Measurements from ENCODE around the gene PPP2R2D. TPM values are rescaled to one million over a fixed set of nuclear protein-coding genes. Genes with fewer than 3 reads are reported as not detected.

Gene PPP2R2D
- total RNA-seq, 4 donors from 2014 or later: 38.2 to 49.7 (median 41.0) TPM

DNA sequence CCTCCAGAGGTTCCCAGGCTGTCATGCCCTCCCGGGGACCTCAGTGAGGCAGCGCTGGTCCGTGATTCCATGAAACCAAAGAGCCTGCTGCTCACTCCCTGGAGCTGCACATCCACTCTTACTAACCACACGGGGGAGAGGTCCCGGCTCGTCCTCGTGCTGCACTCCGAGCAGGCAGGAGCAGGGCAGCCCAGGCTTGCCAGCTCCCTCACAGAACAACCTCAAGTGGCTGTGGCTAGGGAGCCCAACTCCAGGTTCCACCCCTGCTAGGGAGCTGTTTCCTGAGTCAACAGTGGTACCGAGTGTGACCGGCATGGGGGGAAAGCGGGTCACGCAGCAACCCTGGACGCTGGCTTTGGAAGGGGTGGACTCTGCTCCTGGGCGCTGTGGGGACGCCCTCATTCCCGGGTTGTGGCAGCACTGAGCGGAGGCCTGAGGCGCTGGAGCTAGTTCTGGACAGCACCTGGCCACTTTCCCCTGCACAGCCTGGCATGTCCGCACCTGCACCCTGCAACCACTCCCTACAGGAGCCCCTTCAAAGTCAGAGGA, 27.9 kb upstream of the PPP2R2D start:
- no peak overlapping the region for H3K27ac ChIP-seq (replicated peaks in 1 of 4)
- H3K4me1 ChIP-seq: peaks cover 6 to 9% (median 8%) of the 10 kb centered on the region in 4 donors
- no peaks in the 10 kb centered on the region for H3K9me3 ChIP-seq
- WGBS: 73% methylated on average over 13 of the region's 19 CpGs
- no peak for DNase-seq (ENCODE audit: extremely low spot score)
- intact Hi-C loops (cut with DNase I): loop anchor here (5.0 to 10.0 kb wide), 2 partner anchors 418 to 1681 kb away; no protein-coding TSS in a partner anchor
- H3K27me3 ChIP-seq: peaks cover 0 to 70% (median 5%) of the 10 kb centered on the region in 4 donors
- H3K4me3 ChIP-seq: no peak overlapping the region
- TF ChIP-seq, protein P1, sequence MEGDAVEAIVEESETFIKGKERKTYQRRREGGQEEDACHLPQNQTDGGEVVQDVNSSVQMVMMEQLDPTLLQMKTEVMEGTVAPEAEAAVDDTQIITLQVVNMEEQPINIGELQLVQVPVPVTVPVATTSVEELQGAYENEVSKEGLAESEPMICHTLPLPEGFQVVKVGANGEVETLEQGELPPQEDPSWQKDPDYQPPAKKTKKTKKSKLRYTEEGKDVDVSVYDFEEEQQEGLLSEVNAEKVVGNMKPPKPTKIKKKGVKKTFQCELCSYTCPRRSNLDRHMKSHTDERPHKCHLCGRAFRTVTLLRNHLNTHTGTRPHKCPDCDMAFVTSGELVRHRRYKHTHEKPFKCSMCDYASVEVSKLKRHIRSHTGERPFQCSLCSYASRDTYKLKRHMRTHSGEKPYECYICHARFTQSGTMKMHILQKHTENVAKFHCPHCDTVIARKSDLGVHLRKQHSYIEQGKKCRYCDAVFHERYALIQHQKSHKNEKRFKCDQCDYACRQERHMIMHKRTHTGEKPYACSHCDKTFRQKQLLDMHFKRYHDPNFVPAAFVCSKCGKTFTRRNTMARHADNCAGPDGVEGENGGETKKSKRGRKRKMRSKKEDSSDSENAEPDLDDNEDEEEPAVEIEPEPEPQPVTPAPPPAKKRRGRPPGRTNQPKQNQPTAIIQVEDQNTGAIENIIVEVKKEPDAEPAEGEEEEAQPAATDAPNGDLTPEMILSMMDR (IDR thresholded peaks at IDR 0.05): no peak
- TF ChIP-seq POLR2AphosphoS5 (IDR thresholded peaks at IDR 0.05): no peak
- TF ChIP-seq EP300 (IDR thresholded peaks at IDR 0.05): no peak
- TF ChIP-seq POLR2A (IDR thresholded peaks at IDR 0.05; ENCODE audit: low read depth): no peak
- no peaks in the 10 kb centered on the region for H3K36me3 ChIP-seq

DNA sequence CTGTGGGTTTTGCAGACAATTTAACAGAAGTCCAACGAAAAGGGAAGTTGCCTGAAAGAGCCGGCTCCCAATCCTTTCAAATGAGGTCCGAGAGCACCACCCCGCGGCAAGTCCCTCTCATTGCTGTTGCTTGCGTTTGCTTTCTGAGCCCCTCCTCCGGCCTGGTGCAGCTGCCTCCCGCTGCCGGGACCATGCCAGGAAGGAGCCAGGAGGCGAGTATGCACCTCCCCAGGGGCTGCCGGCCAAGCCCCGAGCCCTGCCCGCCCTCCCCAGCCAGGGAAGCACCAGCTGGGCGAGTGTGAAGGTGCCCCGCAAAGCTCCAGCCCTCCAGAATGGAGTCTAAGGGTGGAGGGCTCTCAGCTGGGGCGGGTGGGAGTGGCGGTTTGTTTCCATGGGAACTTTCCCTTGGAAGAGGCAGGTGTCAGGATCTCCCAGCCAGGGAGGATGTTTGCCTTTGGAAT, 25.8 kb upstream of the PPP2R2D start:
- no peak for TF ChIP-seq POLR2A (IDR thresholded peaks at IDR 0.05; ENCODE audit: low read depth)
- TF ChIP-seq, protein P1 (IDR thresholded peaks at IDR 0.05): peak; percentile 57 to 67 (median 62)
- intact Hi-C loops (cut with DNase I): loop anchor here (5.0 to 10.0 kb wide), 2 partner anchors 420 to 1683 kb away; no protein-coding TSS in a partner anchor
- 0% methylated on average over 3 of the region's 17 CpGs for WGBS

DNA sequence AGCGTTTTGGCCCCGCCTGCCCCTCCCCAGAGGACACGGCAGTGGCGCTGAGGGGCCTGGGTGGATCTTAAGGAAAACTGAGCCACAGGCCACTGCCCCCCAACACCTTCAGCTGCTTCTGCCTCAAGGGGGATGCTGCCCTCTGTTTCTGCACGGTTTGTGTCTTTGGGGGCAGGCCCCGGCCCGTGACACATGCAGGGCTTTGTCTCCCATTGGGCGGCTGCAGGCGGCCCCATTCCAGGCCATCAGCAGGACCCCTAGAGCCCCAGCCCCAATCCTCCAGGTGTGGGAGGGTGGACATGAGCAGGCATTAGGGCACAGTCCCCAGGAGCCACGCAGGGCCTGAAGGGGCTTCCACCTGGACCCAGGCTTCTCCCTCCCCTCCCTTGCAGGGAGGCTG, 25.3 kb upstream of the PPP2R2D start:
- Histone ChIP-seq H3K27me3 (peaks cover 0 to 48% (median 5%) of the 10 kb centered on the region in 4 donors), H3K9me3 (no peaks in the 10 kb centered on the region), H3K36me3 (no peaks in the 10 kb centered on the region), H3K4me1 (peaks cover 6 to 9% (median 8%) of the 10 kb centered on the region in 4 donors), H3K4me3 (no peak overlapping the region), H3K27ac (replicated peaks in 1 of 4) (no peak overlapping the region)
- TF ChIP-seq EP300 (IDR thresholded peaks at IDR 0.05) (no peak), POLR2A (IDR thresholded peaks at IDR 0.05; ENCODE audit: low read depth) (no peak), POLR2AphosphoS5 (IDR thresholded peaks at IDR 0.05) (no peak)
- TF ChIP-seq, protein P1 (IDR thresholded peaks at IDR 0.05): no peak
- 61% methylated on average over 10 of the region's 10 CpGs for WGBS
- DNase-seq (ENCODE audit: extremely low spot score): no peak
- intact Hi-C loops (cut with DNase I): loop anchor here (10.0 kb wide), 1 partner anchor 421 kb away; no protein-coding TSS in a partner anchor

More for the DNA sequence above, 25.8 kb upstream of the PPP2R2D start:
- peaks cover 6 to 9% (median 8%) of the 10 kb centered on the region in 4 donors for H3K4me1 ChIP-seq
- no peaks in the 10 kb centered on the region for H3K36me3 ChIP-seq
- H3K4me3 ChIP-seq: peak overlapping the region in 1 of 4 donors; percentile 18
- no peak for DNase-seq (ENCODE audit: extremely low spot score)
- no peaks in the 10 kb centered on the region for H3K9me3 ChIP-seq
- H3K27ac ChIP-seq (replicated peaks in 1 of 4): no peak overlapping the region
- H3K27me3 ChIP-seq: peaks cover 0 to 51% (median 5%) of the 10 kb centered on the region in 4 donors

DNA sequence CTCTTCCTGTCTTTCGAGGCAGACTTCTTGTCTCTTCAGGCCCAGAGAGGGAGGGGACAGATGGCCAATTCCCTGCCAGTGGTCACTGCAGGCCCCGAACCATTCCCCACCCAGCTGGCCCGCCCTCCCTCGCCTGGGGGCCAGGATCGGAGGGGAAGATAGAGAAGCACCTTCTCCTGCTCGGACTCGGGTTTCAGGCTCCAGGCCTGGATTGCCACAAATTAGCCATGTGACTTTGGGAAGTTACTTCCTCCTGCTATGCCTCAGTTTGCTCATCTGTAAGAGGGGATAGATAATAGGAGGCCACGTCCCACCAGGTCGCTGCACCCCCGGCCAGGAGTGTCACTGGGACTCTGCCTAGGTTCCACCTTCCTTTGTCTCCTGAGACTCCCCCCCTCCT, 24.8 kb upstream of the PPP2R2D start:
- Histone ChIP-seq H3K4me3 (no peak overlapping the region), H3K36me3 (no peaks in the 10 kb centered on the region), H3K4me1 (peaks cover 6 to 9% (median 8%) of the 10 kb centered on the region in 4 donors), H3K9me3 (no peaks in the 10 kb centered on the region), H3K27ac (replicated peaks in 1 of 4) (no peak overlapping the region), H3K27me3 (peaks cover 0 to 43% (median 5%) of the 10 kb centered on the region in 4 donors)
- no peak for DNase-seq (ENCODE audit: extremely low spot score)
- 88% methylated on average over 6 of the region's 10 CpGs for WGBS
- no peak for TF ChIP-seq POLR2AphosphoS5 (IDR thresholded peaks at IDR 0.05)
- intact Hi-C loops (cut with DNase I): loop anchor here (10.0 kb wide), 1 partner anchor 421 kb away; no protein-coding TSS in a partner anchor

DNA sequence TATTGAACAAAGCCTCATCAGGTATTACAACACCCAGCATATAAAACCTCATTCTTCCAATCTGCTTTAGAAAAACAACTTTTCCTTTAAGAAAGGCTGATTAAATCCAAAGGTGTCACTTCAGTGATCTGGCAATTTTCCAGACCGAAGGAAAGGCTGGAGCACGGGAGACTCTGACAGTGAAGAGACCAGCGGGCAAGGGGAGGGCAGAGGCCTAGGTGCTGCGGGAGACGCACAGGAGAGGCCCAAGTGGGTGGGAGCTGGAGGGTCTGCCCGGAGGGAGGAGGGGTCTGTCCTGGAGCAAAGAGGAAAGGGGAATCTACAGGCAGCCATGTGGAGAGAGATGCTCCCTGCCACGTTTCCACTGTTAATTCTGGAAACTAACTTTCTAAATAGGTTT, 24.3 kb upstream of the PPP2R2D start:
- H3K27me3 ChIP-seq: peaks cover 0 to 40% (median 5%) of the 10 kb centered on the region in 4 donors

More for the DNA sequence above, 24.3 kb upstream of the PPP2R2D start:
- TF ChIP-seq EP300 (IDR thresholded peaks at IDR 0.05) (no peak), POLR2AphosphoS5 (IDR thresholded peaks at IDR 0.05) (no peak), POLR2A (IDR thresholded peaks at IDR 0.05; ENCODE audit: low read depth) (no peak)
- TF ChIP-seq, protein P1 (IDR thresholded peaks at IDR 0.05): no peak
- peaks cover 6 to 9% (median 8%) of the 10 kb centered on the region in 4 donors for H3K4me1 ChIP-seq
- no peaks in the 10 kb centered on the region for H3K36me3 ChIP-seq
- no peak overlapping the region for H3K4me3 ChIP-seq
- H3K27ac ChIP-seq (replicated peaks in 1 of 4): no peak overlapping the region
- H3K9me3 ChIP-seq: no peaks in the 10 kb centered on the region
- 48% methylated on average over 7 of the region's 7 CpGs for WGBS
- intact Hi-C loops (cut with DNase I): loop anchor here (10.0 kb wide), 1 partner anchor 422 kb away; no protein-coding TSS in a partner anchor
- no peak for DNase-seq (ENCODE audit: extremely low spot score)
